AG09309 (cell line): ENCODE results near the gene TSPAN9.

Experiments
- DNase-seq: peaks from one replicate; pipeline ENCODE4 v3.0.0-alpha.2; 2010; ENCODE audit warnings: low read depth
- H3K4me3 ChIP-seq: 2 replicates; pipeline ENCODE4 v1.5.1; 2011; ENCODE audit warnings: mild to moderate bottlenecking, low read depth, low read length, moderate library complexity; ENCODE audit not compliant: control insufficient read depth
- CTCF ChIP-seq: IDR thresholded peaks from 2 replicates; pipeline ENCODE4 v1.5.1; 2011; ENCODE audit warnings: mild to moderate bottlenecking, low read depth, low read length, inconsistent platforms; ENCODE audit not compliant: insufficient read depth, control insufficient read depth; ENCODE audit errors: missing control alignments

Gene TSPAN9

GRCh38 chr12:3223601-3224529 lies 146.7 kb downstream of the TSPAN9 start:
- no peak for DNase-seq
- no peak overlapping the region for H3K4me3 ChIP-seq
- TF ChIP-seq CTCF = no peak

GRCh38 chr12:3224530-3224903 lies 147.3 kb downstream of the TSPAN9 start:
- TF ChIP-seq CTCF = no peak
- no peak for DNase-seq
- no peak overlapping the region for H3K4me3 ChIP-seq

GRCh38 chr12:3225154-3225795 lies 148.1 kb downstream of the TSPAN9 start:
- no peak for DNase-seq
- H3K4me3 ChIP-seq = no peak overlapping the region
- no peak for TF ChIP-seq CTCF

GRCh38 chr12:3225796-3226180 lies 148.6 kb downstream of the TSPAN9 start:
- no peak for TF ChIP-seq CTCF
- no peak for DNase-seq
- H3K4me3 ChIP-seq = no peak overlapping the region

- DNase-seq = no peak
- no peak for TF ChIP-seq CTCF
- no peak overlapping the region for H3K4me3 ChIP-seq
Measured at GRCh38 chr12:3226264-3226663, 149.1 kb downstream of the TSPAN9 start.

- no peak overlapping the region for H3K4me3 ChIP-seq
- DNase-seq = no peak
- TF ChIP-seq CTCF = no peak
Measured at GRCh38 chr12:3227076-3227975, 150.1 kb downstream of the TSPAN9 start.
